A549 (cell line): ENCODE measurements around the gene TULP3. TPM values are rescaled to one million over a fixed set of nuclear protein-coding genes. Genes with fewer than 3 reads are reported as not detected.

Source experiments
- ATAC-seq, 2 experiments: fragments of 200-7000 bp in 1 of 2; fragments of >200 bp in 1 of 2; cut with Nextera tagmentation in 1 of 2; cut with Tn5 transposase in 1 of 2; 3 replicates each; pipeline versions ENCODE4 v1.8.0 to v1.9.1; 2018 to 2020; ENCODE audit warnings: mild to moderate bottlenecking in 1 of 2, moderate library complexity in 1 of 2
- CTCF ChIA-PET: fragments of 300-600 bp; sonication (Branson Sonifier 250); formaldehyde crosslinking; extraction: SDS; loops from one replicate; lab custom pipeline; 2021; ENCODE audit warnings: antibody characterized with exemption, inconsistent platforms; lab: Yijun Ruan, JAX
- POLR2A ChIA-PET: fragments of 350-600 bp; formaldehyde crosslinking; extraction: SDS; loops from one replicate; lab custom pipeline; 2021; ENCODE audit warnings: antibody characterized with exemption, inconsistent platforms; lab: Yijun Ruan, JAX
- DNase-seq, 2 experiments: peaks; one replicate each; pipeline versions ENCODE4 v3.0.0 to v3.0.0-alpha.2; 2011 to 2016; ENCODE audit warnings: low read depth in 1 of 2, low spot score in 1 of 2
- FAIRE-seq: peaks from 2 replicates; lab custom pipeline; 2011; peaks lifted over from hg19 to GRCh38; lab: Jason Lieb, UNC
- H3K27ac ChIP-seq, 2 experiments: fragments of >200 bp; sonication (Bioruptor Twin); formaldehyde crosslinking; 3 replicates each; pipeline ENCODE4 v1.5.1; 2016 to 2017
- H3K4me1 ChIP-seq: fragments of >200 bp; sonication (Bioruptor Twin); formaldehyde crosslinking; 3 replicates; pipeline ENCODE4 v1.6.1; 2016
- H3K4me2 ChIP-seq: fragments of >200 bp; sonication (Bioruptor Twin); formaldehyde crosslinking; 3 replicates; pipeline ENCODE4 v1.6.1; 2016
- H3K4me3 ChIP-seq: fragments of >200 bp; sonication (Bioruptor Twin); formaldehyde crosslinking; 3 replicates; pipeline ENCODE4 v1.5.1; 2016
- H3K9me3 ChIP-seq: fragments of >200 bp; sonication (Bioruptor Twin); formaldehyde crosslinking; 3 replicates; pipeline ENCODE4 v1.6.1; 2016
- CBX8 ChIP-seq: fragments of 200-600 bp; sonication (generic); IDR thresholded peaks from 2 replicates; pipeline ENCODE4 v1.6.1; 2016
- CEBPB ChIP-seq, 2 experiments: fragments of >200 bp in 1 of 2; sonication (Bioruptor Twin) in 1 of 2; formaldehyde crosslinking in 1 of 2; IDR thresholded peaks; 2 replicates each; pipeline ENCODE4 v1.6.1; 2012 to 2016
- CHD4 ChIP-seq: fragments of 200-600 bp; sonication (generic); IDR thresholded peaks from 2 replicates; pipeline ENCODE4 v1.6.1; 2016; ENCODE audit warnings: antibody characterized with exemption, mild to moderate bottlenecking, borderline replicate concordance
- E2F6 ChIP-seq: IDR thresholded peaks from 2 replicates; pipeline ENCODE4 v1.6.1; 2012; ENCODE audit warnings: low read depth, borderline replicate concordance
- EHMT2 ChIP-seq: fragments of 200-600 bp; sonication (generic); IDR thresholded peaks from 2 replicates; pipeline ENCODE4 v1.6.1; 2016; ENCODE audit warnings: antibody characterized with exemption, low read depth, mild to moderate bottlenecking, moderate library complexity
- ELK1 ChIP-seq: fragments of 150-350 bp; IDR thresholded peaks from 2 replicates; pipeline ENCODE4 v1.6.1; 2014; ENCODE audit warnings: low read depth, mild to moderate bottlenecking, low read length
- FOSB ChIP-seq: fragments of 250-450 bp; sonication (Bioruptor Pico); IDR thresholded peaks from 2 replicates; pipeline ENCODE4 v1.5.0; 2020; ENCODE audit warnings: mild to moderate bottlenecking, moderate library complexity
- GATA3 ChIP-seq: IDR thresholded peaks from 2 replicates; pipeline ENCODE4 v1.6.1; 2012; ENCODE audit warnings: borderline replicate concordance
- HDAC2 ChIP-seq: fragments of 200-600 bp; sonication (generic); IDR thresholded peaks from 2 replicates; pipeline ENCODE4 v1.6.1; 2016
- HOXA7 ChIP-seq: fragments of 250-450 bp; sonication (Bioruptor Pico); IDR thresholded peaks from 2 replicates; pipeline ENCODE4 v1.5.0; 2020; ENCODE audit warnings: mild to moderate bottlenecking, moderate library complexity
- HOXB13 ChIP-seq: fragments of 250-450 bp; sonication (Bioruptor Pico); IDR thresholded peaks from 2 replicates; pipeline ENCODE4 v1.5.0; 2020; ENCODE audit warnings: low read depth, mild to moderate bottlenecking, moderate library complexity
- MAZ ChIP-seq: fragments of 150-350 bp; IDR thresholded peaks from 2 replicates; pipeline ENCODE4 v1.6.1; 2014; ENCODE audit warnings: antibody characterized with exemption, low read depth, low read length, borderline replicate concordance
- MYC ChIP-seq: IDR thresholded peaks from 2 replicates; pipeline ENCODE4 v1.6.1; 2012; ENCODE audit warnings: mild to moderate bottlenecking, inconsistent platforms, low read length, improper control_type of control experiment, borderline replicate concordance
- NPAS2 ChIP-seq: fragments of 250-450 bp; sonication (Bioruptor Pico); IDR thresholded peaks from 2 replicates; pipeline ENCODE4 v1.8.0; 2022; ENCODE audit warnings: mild to moderate bottlenecking, moderate library complexity, borderline replicate concordance
- PHF8 ChIP-seq: fragments of 200-600 bp; sonication (generic); IDR thresholded peaks from 2 replicates; pipeline ENCODE4 v1.6.1; 2016; ENCODE audit warnings: low read depth, mild to moderate bottlenecking, antibody characterized with exemption, moderate library complexity, borderline replicate concordance
- POLR2AphosphoS2 ChIP-seq: conservative IDR thresholded peaks from 2 replicates; pipeline ENCODE4 v1.6.1; 2012; ENCODE audit warnings: low read length, improper control_type of control experiment, inconsistent platforms
- RAD21 ChIP-seq, 2 experiments: fragments of >200 bp in 1 of 2; sonication (Bioruptor Twin) in 1 of 2; formaldehyde crosslinking in 1 of 2; IDR thresholded peaks in 1 of 2; conservative IDR thresholded peaks in 1 of 2; 2 replicates in 1 of 2; 3 replicates in 1 of 2; pipeline ENCODE4 v1.6.1; 2012 to 2018; ENCODE audit warnings: inconsistent platforms in 1 of 2
- SMC3 ChIP-seq: fragments of >200 bp; sonication (Bioruptor Twin); formaldehyde crosslinking; IDR thresholded peaks from 3 replicates; pipeline ENCODE4 v1.6.1; 2018; ENCODE audit warnings: inconsistent platforms
- SREBF2 ChIP-seq: fragments of 450-650 bp; IDR thresholded peaks from 2 replicates; pipeline ENCODE4 v1.6.1; 2014; ENCODE audit warnings: mild to moderate bottlenecking, moderate library complexity
- ZFP36 ChIP-seq: fragments of 450-650 bp; IDR thresholded peaks from 2 replicates; pipeline ENCODE4 v1.6.1; 2014; ENCODE audit warnings: borderline replicate concordance; ENCODE audit not compliant: partially characterized antibody
- ZSCAN20 ChIP-seq: fragments of 250-450 bp; sonication (Bioruptor Pico); IDR thresholded peaks from 2 replicates; pipeline ENCODE4 v1.8.0; 2022; ENCODE audit warnings: mild to moderate bottlenecking, moderate library complexity
- WGBS: methylation state at CpG from one replicate; pipeline ENCODE4 v1.1.6; 2017; ENCODE audit errors: missing lambda C conversion rate; 5-methylcytosine and 5-hydroxymethylcytosine counted together
- polyA plus RNA-seq, 4 experiments: library from polyadenylated mRNA; depleted of rRNA in 3 of 4; stranded (reverse); fragments of >200 nt; fragmentation: RNase III in 1 of 4; extraction: RNeasy Plus Mini Kit Qiagen cat#74134 plus additional on column Dnase treatment in 1 of 4; gene quantifications; 2 replicates in 3 of 4; 3 replicates in 1 of 4; pipeline ENCODE4 v1.2.3, GENCODE V29; 2011 to 2017
- TF ChIP-seq, protein P1 (sequence below): IDR thresholded peaks from 2 replicates; pipeline ENCODE4 v1.6.1; 2012
- TF ChIP-seq, protein P2 (sequence below): fragments of 200-600 bp; sonication (generic); IDR thresholded peaks from 2 replicates; pipeline ENCODE4 v1.6.1; 2016; ENCODE audit warnings: antibody characterized with exemption, mild to moderate bottlenecking, moderate library complexity

Gene TULP3
- polyA plus RNA-seq, 2 of the 4 experiments (the other 2 are of a cell fraction): 19.6 to 32.9 TPM

- Histone ChIP-seq H3K4me1 (no peaks in the 10 kb centered on the region), H3K4me2 (no peak overlapping the region), H3K9me3 (no peaks in the 10 kb centered on the region), H3K4me3 (no peak overlapping the region), H3K27ac (no peak overlapping the region)
- FAIRE-seq (no peak), ATAC-seq (no peak), DNase-seq (no peak)
- CTCF ChIA-PET: interaction anchor here (0.8 to 1.3 kb wide), 3 partner anchors 13 to 48 kb away, joined by 3 to 4 read pairs (median 3); partner anchors contain the start of gene TULP3
- POLR2A ChIA-PET: no interaction called here
- TF ChIP-seq GATA3 (no peak), SMC3 (no peak), MAZ (no peak), HOXA7 (CRISPR knock-in tag) (no peak)
- WGBS: 90% methylated on average over 5 of the region's 5 CpGs
Measured at GRCh38 chr12:2939191-2939590, 48.5 kb downstream of the TULP3 start.

DNA sequence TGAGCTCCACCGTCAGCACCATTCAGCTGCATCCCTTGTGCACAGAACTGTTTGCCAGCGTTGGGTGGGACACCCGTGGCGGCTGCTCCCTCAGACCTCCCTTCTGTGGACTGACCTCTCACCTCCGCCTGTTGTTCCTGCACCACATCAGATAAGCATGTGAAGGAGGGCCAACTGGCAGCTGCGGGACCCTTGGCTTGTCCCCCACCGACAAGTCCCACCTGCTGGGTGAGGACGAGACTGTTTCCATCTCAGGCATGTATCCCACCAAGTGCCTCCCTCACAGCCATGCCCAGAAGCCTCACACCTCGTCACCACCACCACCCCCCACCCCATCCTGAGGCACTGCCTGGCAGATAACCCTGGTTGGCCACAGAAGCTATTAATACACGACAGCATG lies 49.9 kb downstream of the TULP3 start:
- H3K4me3 ChIP-seq: no peak overlapping the region
- H3K4me2 ChIP-seq: no peak overlapping the region
- no peak overlapping the region for H3K27ac ChIP-seq
- no peaks in the 10 kb centered on the region for H3K4me1 ChIP-seq
- no peaks in the 10 kb centered on the region for H3K9me3 ChIP-seq
- ATAC-seq: no peak
- 86% methylated on average over 10 of the region's 10 CpGs for WGBS
- POLR2A ChIA-PET: no interaction called here
- no peak for DNase-seq
- no peak for TF ChIP-seq PHF8
- TF ChIP-seq ELK1: no peak
- no peak for TF ChIP-seq CEBPB (IDR thresholded peaks at IDR 0.05)
- TF ChIP-seq ZFP36: no peak
- TF ChIP-seq, protein P1, sequence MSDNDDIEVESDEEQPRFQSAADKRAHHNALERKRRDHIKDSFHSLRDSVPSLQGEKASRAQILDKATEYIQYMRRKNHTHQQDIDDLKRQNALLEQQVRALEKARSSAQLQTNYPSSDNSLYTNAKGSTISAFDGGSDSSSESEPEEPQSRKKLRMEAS: no peak
- no peak for TF ChIP-seq FOSB (CRISPR knock-in tag)
- no peak for TF ChIP-seq ZSCAN20 (CRISPR knock-in tag)
- TF ChIP-seq E2F6: no peak
- TF ChIP-seq MYC: no peak
- TF ChIP-seq, protein P2, sequence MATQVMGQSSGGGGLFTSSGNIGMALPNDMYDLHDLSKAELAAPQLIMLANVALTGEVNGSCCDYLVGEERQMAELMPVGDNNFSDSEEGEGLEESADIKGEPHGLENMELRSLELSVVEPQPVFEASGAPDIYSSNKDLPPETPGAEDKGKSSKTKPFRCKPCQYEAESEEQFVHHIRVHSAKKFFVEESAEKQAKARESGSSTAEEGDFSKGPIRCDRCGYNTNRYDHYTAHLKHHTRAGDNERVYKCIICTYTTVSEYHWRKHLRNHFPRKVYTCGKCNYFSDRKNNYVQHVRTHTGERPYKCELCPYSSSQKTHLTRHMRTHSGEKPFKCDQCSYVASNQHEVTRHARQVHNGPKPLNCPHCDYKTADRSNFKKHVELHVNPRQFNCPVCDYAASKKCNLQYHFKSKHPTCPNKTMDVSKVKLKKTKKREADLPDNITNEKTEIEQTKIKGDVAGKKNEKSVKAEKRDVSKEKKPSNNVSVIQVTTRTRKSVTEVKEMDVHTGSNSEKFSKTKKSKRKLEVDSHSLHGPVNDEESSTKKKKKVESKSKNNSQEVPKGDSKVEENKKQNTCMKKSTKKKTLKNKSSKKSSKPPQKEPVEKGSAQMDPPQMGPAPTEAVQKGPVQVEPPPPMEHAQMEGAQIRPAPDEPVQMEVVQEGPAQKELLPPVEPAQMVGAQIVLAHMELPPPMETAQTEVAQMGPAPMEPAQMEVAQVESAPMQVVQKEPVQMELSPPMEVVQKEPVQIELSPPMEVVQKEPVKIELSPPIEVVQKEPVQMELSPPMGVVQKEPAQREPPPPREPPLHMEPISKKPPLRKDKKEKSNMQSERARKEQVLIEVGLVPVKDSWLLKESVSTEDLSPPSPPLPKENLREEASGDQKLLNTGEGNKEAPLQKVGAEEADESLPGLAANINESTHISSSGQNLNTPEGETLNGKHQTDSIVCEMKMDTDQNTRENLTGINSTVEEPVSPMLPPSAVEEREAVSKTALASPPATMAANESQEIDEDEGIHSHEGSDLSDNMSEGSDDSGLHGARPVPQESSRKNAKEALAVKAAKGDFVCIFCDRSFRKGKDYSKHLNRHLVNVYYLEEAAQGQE: no peak
- no peak for TF ChIP-seq HDAC2
- TF ChIP-seq RAD21 (conservative IDR thresholded peaks at IDR 0.05 in 1 of 2, IDR thresholded peaks at IDR 0.05 in 1 of 2): no peak
- no peak for TF ChIP-seq SREBF2
- TF ChIP-seq SMC3: no peak
- no peak for TF ChIP-seq CHD4
- no peak for TF ChIP-seq HOXB13 (CRISPR knock-in tag)
- TF ChIP-seq NPAS2: no peak
- no peak for TF ChIP-seq POLR2AphosphoS2
- no peak for TF ChIP-seq EHMT2
- TF ChIP-seq CBX8: no peak
- CTCF ChIA-PET: interaction anchor here (0.7 to 1.8 kb wide), 2 partner anchors 56 to 86 kb away, joined by 4 to 7 read pairs; no protein-coding TSS in a partner anchor
- FAIRE-seq: no peak
